Measurements from ENCODE around the gene TCFL5. TPM values are rescaled to one million over a fixed set of nuclear protein-coding genes. Genes with fewer than 3 reads are reported as not detected.
A peak's percentile ranks its signal among the peaks of the same experiment; 100 is the strongest.

TCFL5 gene
- total and polyA plus RNA-seq, 10 of the 15 experiments (the other 5 are each of a cell fraction or from before 2014, with no cell fraction given), result 0.48 to 8.1 (median 3.8) TPM

- TF ChIP-seq NRF1 (conservative IDR thresholded peaks at IDR 0.05; ENCODE audit: low read depth, low read length), result no peak
- TF ChIP-seq MAX (IDR thresholded peaks at IDR 0.05; ENCODE audit: low read depth, low read length), result no peak
- TF ChIP-seq EZH2 (IDR thresholded peaks at IDR 0.05; ENCODE audit: borderline replicate concordance, control insufficient read depth, low read depth, low read length), result no peak
- no peak for TF ChIP-seq MTA3 (IDR thresholded peaks at IDR 0.05; ENCODE audit: borderline replicate concordance, low read length)
- no peak for TF ChIP-seq KDM1A (IDR thresholded peaks at IDR 0.05; ENCODE audit: borderline replicate concordance)
Measured at GRCh38 chr20:62799036-62799435, 62.6 kb downstream of the TCFL5 start (continued).

- no peaks in the 10 kb centered on the region for H4K20me1 ChIP-seq (ENCODE audit: control insufficient read depth, insufficient read depth)
- ChIA-PET RAD21 (ENCODE audit: unreplicated experiment) (no interaction called here), CTCF (interaction anchor here (5.0 kb wide), 1 partner anchor 9 kb away, joined by 43 read pairs; no protein-coding TSS in a partner anchor), SMC1A (ENCODE audit: uncharacterized antibody, unreplicated experiment) (interaction anchor here (0.8 kb wide), 1 partner anchor 10 kb away, joined by 3 read pairs; no protein-coding TSS in a partner anchor), POLR2A (no interaction called here)
- in situ Hi-C loops (cut with MboI) (loop anchor here (10.0 kb wide), 1 partner anchor 143 kb away; no protein-coding TSS in a partner anchor), intact Hi-C loops (cut with micrococcal nuclease; ENCODE audit: unreplicated experiment) (no loop called here)
- DNase-seq (ENCODE audit: low read depth, low spot score) (no peak), FAIRE-seq (no peak), ATAC-seq (no peak)
- WGBS (ENCODE audit: insufficient coverage, insufficient replicate concordance, low lambda C conversion rate, missing lambda C conversion rate), result 92% methylated on average over 25 of the region's 26 CpGs
- TF ChIP-seq ZNF207 (IDR thresholded peaks at IDR 0.05; ENCODE audit: borderline replicate concordance) (no peak), BRCA1 (IDR thresholded peaks at IDR 0.05; ENCODE audit: low read depth, low read length) (no peak), GATAD2B (conservative IDR thresholded peaks at IDR 0.05; ENCODE audit: low read depth) (no peak), ZZZ3 (IDR thresholded peaks at IDR 0.05; ENCODE audit: control insufficient read depth, insufficient read length, low read depth) (no peak), KAT2A (conservative IDR thresholded peaks at IDR 0.05; ENCODE audit: control insufficient read depth, low read depth, low read length) (no peak), CREM (IDR thresholded peaks at IDR 0.05; ENCODE audit: low read depth) (no peak), NRF1 (conservative IDR thresholded peaks at IDR 0.05; ENCODE audit: low read depth, low read length) (no peak), BACH1 (IDR thresholded peaks at IDR 0.05; ENCODE audit: borderline replicate concordance) (no peak), MYB (IDR thresholded peaks at IDR 0.05; ENCODE audit: borderline replicate concordance, low read depth, low read length) (no peak), BHLHE40 (IDR thresholded peaks at IDR 0.05; ENCODE audit: borderline replicate concordance in 1 of 2, low read depth in 2 of 2, low read length in 1 of 2) (no peak), NFYA (IDR thresholded peaks at IDR 0.05; ENCODE audit: borderline replicate concordance, low read depth, low read length) (no peak)
- peaks cover 7% of the 10 kb centered on the region for H3K79me2 ChIP-seq (ENCODE audit: control insufficient read depth, insufficient read depth, low read length)
- no peak overlapping the region; the same call in none of the 2 replicates for H3K9ac ChIP-seq (ENCODE audit: control insufficient read depth, insufficient read depth, low read length)
- H3K9me3 ChIP-seq (replicated peaks; ENCODE audit: control insufficient read depth, insufficient read depth, low read length), result no peaks in the 10 kb centered on the region
- H3K4me2 ChIP-seq (ENCODE audit: control insufficient read depth, insufficient read depth), result peak overlapping the region; percentile 84; the same call in 1 of the 2 replicates
- BruUV-seq (replicated peaks), result no TSS peak
- H3K4me1 ChIP-seq (ENCODE audit: control insufficient read depth, insufficient read depth, low read length), result peaks cover 17% of the 10 kb centered on the region
- H3K27ac ChIP-seq (ENCODE audit: control insufficient read depth, insufficient read depth), result no peak overlapping the region
- peak overlapping the region; percentile 70; the same call in 1 of the 2 replicates for H3K4me3 ChIP-seq
- peaks cover 5 to 11% of the 10 kb centered on the region in 2 experiments for H3K36me3 ChIP-seq (ENCODE audit: control insufficient read depth in 2 of 2, insufficient read depth in 2 of 2, low read length in 1 of 2)
- no peak overlapping the region for H2AFZ ChIP-seq (ENCODE audit: control insufficient read depth, low read depth, low read length)
- H3K27me3 ChIP-seq (replicated peaks in 1 of 2; ENCODE audit: control insufficient read depth in 2 of 2, insufficient read depth in 2 of 2, low read length in 1 of 2), result no peaks in the 10 kb centered on the region; a peak in 1 of 4 replicates
Measured at GRCh38 chr20:62797671-62798532, 63.7 kb downstream of the TCFL5 start.
